ENCODE measurements around the gene BMPR1A. TPM values are rescaled to one million over a fixed set of nuclear protein-coding genes. Genes with fewer than 3 reads are reported as not detected.
A peak's percentile ranks its signal among the peaks of the same experiment; 100 is the strongest.

BMPR1A gene
- total and polyA plus RNA-seq, 10 of the 15 experiments (the other 5 are each of a cell fraction or from before 2014, with no cell fraction given): 2.3 to 22.7 (median 13.1) TPM

DNA sequence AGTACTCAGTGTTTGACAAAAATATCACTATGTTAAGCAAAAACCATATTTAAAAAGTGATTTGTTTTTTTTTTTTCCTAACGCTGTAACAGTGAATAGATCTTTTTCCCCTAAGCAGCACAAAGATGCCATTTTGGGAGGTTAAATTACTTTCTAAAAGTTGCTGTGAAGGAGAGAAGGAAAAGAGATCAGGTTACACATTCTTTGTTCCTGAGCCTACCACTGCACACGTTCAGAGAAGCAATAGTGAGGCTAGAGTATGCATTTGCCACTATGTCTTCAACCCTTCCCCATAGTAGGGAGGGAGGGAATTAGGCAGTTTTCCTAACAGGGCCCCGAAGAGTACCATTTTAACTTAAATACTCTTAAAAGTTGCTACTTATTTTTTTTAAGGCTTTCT lies 38.9 kb downstream of the BMPR1A start:
- DNase-seq (ENCODE audit: low read depth, low spot score) (no peak), FAIRE-seq (peak; percentile 54), ATAC-seq (peak; percentile 46; the same call in 2 of the 3 replicates)
- WGBS (ENCODE audit: insufficient coverage, insufficient replicate concordance, low lambda C conversion rate, missing lambda C conversion rate): 51% methylated on average over 3 of the region's 3 CpGs
- Histone ChIP-seq H3K4me3 (no peak overlapping the region), H3K9me3 (replicated peaks; ENCODE audit: control insufficient read depth, insufficient read depth, low read length) (no peaks in the 10 kb centered on the region), H3K27ac (ENCODE audit: control insufficient read depth, insufficient read depth) (no peak overlapping the region), H3K27me3 (replicated peaks in 1 of 2; ENCODE audit: control insufficient read depth in 2 of 2, insufficient read depth in 2 of 2, low read length in 1 of 2) (no peaks in the 10 kb centered on the region), H2AFZ (ENCODE audit: control insufficient read depth, low read depth, low read length) (no peak overlapping the region), H3K36me3 (ENCODE audit: control insufficient read depth in 2 of 2, insufficient read depth in 2 of 2, low read length in 1 of 2) (no peaks in the 10 kb centered on the region), H3K4me2 (ENCODE audit: control insufficient read depth, insufficient read depth) (no peak overlapping the region), H3K4me1 (ENCODE audit: control insufficient read depth, insufficient read depth, low read length) (peaks cover 6% of the 10 kb centered on the region; the same call in 1 of the 2 replicates), H4K20me1 (ENCODE audit: control insufficient read depth, insufficient read depth) (no peaks in the 10 kb centered on the region), H3K9ac (ENCODE audit: control insufficient read depth, insufficient read depth, low read length) (no peak overlapping the region), H3K79me2 (ENCODE audit: control insufficient read depth, insufficient read depth, low read length) (peaks cover 22% of the 10 kb centered on the region)
- BruUV-seq (replicated peaks): no TSS peak
- in situ Hi-C loops (cut with MboI) (no loop called here), intact Hi-C loops (cut with micrococcal nuclease; ENCODE audit: unreplicated experiment) (loop anchor here (10.0 kb wide), 1 partner anchor 81 kb away; no protein-coding TSS in a partner anchor)
- RAD21 ChIA-PET (ENCODE audit: unreplicated experiment): interaction anchor here (2.0 kb wide), 1 partner anchor 37 kb away, joined by 5 read pairs; no protein-coding TSS in a partner anchor
- no peak for TF ChIP-seq POLR2A (IDR thresholded peaks at IDR 0.05; ENCODE audit: low read depth, low read length)
- no peak for TF ChIP-seq ZNF274 (IDR thresholded peaks at IDR 0.05; ENCODE audit: insufficient read depth, insufficient read length)
- TF ChIP-seq, protein P1, sequence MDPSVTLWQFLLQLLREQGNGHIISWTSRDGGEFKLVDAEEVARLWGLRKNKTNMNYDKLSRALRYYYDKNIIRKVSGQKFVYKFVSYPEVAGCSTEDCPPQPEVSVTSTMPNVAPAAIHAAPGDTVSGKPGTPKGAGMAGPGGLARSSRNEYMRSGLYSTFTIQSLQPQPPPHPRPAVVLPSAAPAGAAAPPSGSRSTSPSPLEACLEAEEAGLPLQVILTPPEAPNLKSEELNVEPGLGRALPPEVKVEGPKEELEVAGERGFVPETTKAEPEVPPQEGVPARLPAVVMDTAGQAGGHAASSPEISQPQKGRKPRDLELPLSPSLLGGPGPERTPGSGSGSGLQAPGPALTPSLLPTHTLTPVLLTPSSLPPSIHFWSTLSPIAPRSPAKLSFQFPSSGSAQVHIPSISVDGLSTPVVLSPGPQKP (IDR thresholded peaks at IDR 0.05; ENCODE audit: low read depth, low read length): no peak
- SMC1A ChIA-PET (ENCODE audit: uncharacterized antibody, unreplicated experiment): interaction anchor here (1.0 kb wide), 2 partner anchors 35 to 382 kb away, joined by 3 read pairs; no protein-coding TSS in a partner anchor
- CTCF ChIA-PET: interaction anchor here (0.7 kb wide), 1 partner anchor 24 kb away, joined by 3 read pairs; no protein-coding TSS in a partner anchor
- POLR2A ChIA-PET: no interaction called here

DNA sequence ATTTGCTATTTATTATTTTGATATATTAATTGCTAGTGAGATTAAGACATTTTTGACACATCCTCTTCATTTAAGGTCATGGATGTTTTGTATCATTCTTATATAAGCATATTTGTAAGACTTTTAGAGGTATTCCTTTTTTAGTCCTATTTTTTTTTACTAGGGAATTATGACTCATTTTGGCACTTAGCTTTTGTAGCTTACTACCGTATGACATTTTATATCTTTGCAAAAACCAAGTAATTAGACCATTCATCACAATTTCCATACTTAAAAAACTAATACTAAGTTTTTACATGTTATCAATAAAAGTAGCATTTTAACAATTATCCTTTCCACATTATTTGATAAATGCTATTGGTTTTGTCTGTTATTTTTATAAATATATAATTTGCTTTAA lies 41.6 kb downstream of the BMPR1A start:
- 33% methylated on average over 1 of the region's 1 CpG for WGBS (ENCODE audit: insufficient coverage, insufficient replicate concordance, low lambda C conversion rate, missing lambda C conversion rate)
- no peak overlapping the region; the same call in 1 of the 2 replicates for H3K27ac ChIP-seq (ENCODE audit: control insufficient read depth, insufficient read depth)
- H3K27me3 ChIP-seq (replicated peaks in 1 of 2; ENCODE audit: control insufficient read depth in 2 of 2, insufficient read depth in 2 of 2, low read length in 1 of 2): no peaks in the 10 kb centered on the region
- H3K9ac ChIP-seq (ENCODE audit: control insufficient read depth, insufficient read depth, low read length): no peak overlapping the region; the same call in 1 of the 2 replicates
- ChIA-PET POLR2A (no interaction called here), SMC1A (ENCODE audit: uncharacterized antibody, unreplicated experiment) (interaction anchor here (1.0 to 2.2 kb wide), 8 partner anchors 15 to 57 kb away, joined by 3 to 11 read pairs (median 4); no protein-coding TSS in a partner anchor), CTCF (interaction anchor here (0.6 to 1.1 kb wide), 2 partner anchors 29 to 95 kb away, joined by 3 read pairs; no protein-coding TSS in a partner anchor), RAD21 (ENCODE audit: unreplicated experiment) (interaction anchor here (1.1 to 1.6 kb wide), 5 partner anchors 38 to 105 kb away, joined by 3 to 6 read pairs (median 4); no protein-coding TSS in a partner anchor)
- H4K20me1 ChIP-seq (ENCODE audit: control insufficient read depth, insufficient read depth): no peaks in the 10 kb centered on the region
- H3K79me2 ChIP-seq (ENCODE audit: control insufficient read depth, insufficient read depth, low read length): peaks cover 24% of the 10 kb centered on the region
- H3K4me3 ChIP-seq: no peak overlapping the region
- H3K36me3 ChIP-seq (ENCODE audit: control insufficient read depth in 2 of 2, insufficient read depth in 2 of 2, low read length in 1 of 2): no peaks in the 10 kb centered on the region
- DNase-seq (ENCODE audit: low read depth, low spot score) (no peak), FAIRE-seq (no peak), ATAC-seq (no peak)
- intact Hi-C loops (cut with micrococcal nuclease; ENCODE audit: unreplicated experiment) (loop anchor here (1.0 to 10.0 kb wide), 2 partner anchors 43 to 83 kb away; no protein-coding TSS in a partner anchor), in situ Hi-C loops (cut with MboI) (no loop called here)
- TF ChIP-seq WRNIP1 (IDR thresholded peaks at IDR 0.05; ENCODE audit: borderline replicate concordance, low read depth, low read length) (no peak), RAD21 (IDR thresholded peaks at IDR 0.05; ENCODE audit: insufficient read depth, low read depth, low read length) (no peak), RB1 (IDR thresholded peaks at IDR 0.05; ENCODE audit: borderline replicate concordance) (no peak)
- H2AFZ ChIP-seq (ENCODE audit: control insufficient read depth, low read depth, low read length): no peak overlapping the region
- no TSS peak for BruUV-seq (replicated peaks)
- H3K9me3 ChIP-seq (replicated peaks; ENCODE audit: control insufficient read depth, insufficient read depth, low read length): no peaks in the 10 kb centered on the region
- H3K4me1 ChIP-seq (ENCODE audit: control insufficient read depth, insufficient read depth, low read length): peaks cover 6% of the 10 kb centered on the region; the same call in 1 of the 2 replicates
- H3K4me2 ChIP-seq (ENCODE audit: control insufficient read depth, insufficient read depth): no peak overlapping the region

Data from GM12878 (cell line).